ENCODE results near the gene PRLH.

The PRLH gene

GRCh38 chr2:237590272-237591140, 24.1 kb downstream of the PRLH start, which contains the start of gene RAB17:
TSS of gene RAB17 (minus strand) at chr2:237590734. CDS start at chr2:237586154, 4,580 bp downstream.
- Mint-ChIP-seq H3K4me1 (peaks cover 81% of the 10 kb centered on the region), H3K27me3 (ENCODE audit: low read depth, poor library complexity) (peaks cover 39% of the 10 kb centered on the region), H3K27ac (no peak within 1 kb of the TSS), H3K9me3 (peaks cover 7% of the 10 kb centered on the region), H3K36me3 (ENCODE audit: low read depth) (peaks cover 6% of the 10 kb centered on the region), H3K4me3 (peak within 1 kb of the TSS; percentile 19)
- no peak for TF ChIP-seq CTCF (IDR thresholded peaks at IDR 0.05)
- no peak for DNase-seq

- peaks cover 6% of the 10 kb centered on the region for H3K36me3 Mint-ChIP-seq (ENCODE audit: low read depth)
- no peak for TF ChIP-seq CTCF (IDR thresholded peaks at IDR 0.05)
- no peak overlapping the region for H3K27ac Mint-ChIP-seq
- peaks cover 7% of the 10 kb centered on the region for H3K9me3 Mint-ChIP-seq
- H3K27me3 Mint-ChIP-seq (ENCODE audit: low read depth, poor library complexity) = peaks cover 39% of the 10 kb centered on the region
- no peak overlapping the region for H3K4me3 Mint-ChIP-seq
- DNase-seq = no peak
- peaks cover 73% of the 10 kb centered on the region for H3K4me1 Mint-ChIP-seq
These were observed 24.9 kb downstream of the PRLH start for GRCh38 chr2:237591141-237591881.

- no peak overlapping the region for H3K27ac Mint-ChIP-seq
These were observed 26.1 kb downstream of the PRLH start for GRCh38 chr2:237592425-237592980.

GRCh38 chr2:237593036-237593435, 26.7 kb downstream of the PRLH start:
- peaks cover 73% of the 10 kb centered on the region for H3K4me1 Mint-ChIP-seq

More at GRCh38 chr2:237592425-237592980, 26.1 kb downstream of the PRLH start:
- no peak for DNase-seq
- no peak for TF ChIP-seq CTCF (IDR thresholded peaks at IDR 0.05)
- Mint-ChIP-seq H3K4me1 (peaks cover 67% of the 10 kb centered on the region), H3K9me3 (peaks cover 2% of the 10 kb centered on the region), H3K4me3 (no peak overlapping the region), H3K27me3 (ENCODE audit: low read depth, poor library complexity) (peaks cover 36% of the 10 kb centered on the region), H3K36me3 (ENCODE audit: low read depth) (peaks cover 2% of the 10 kb centered on the region)

More at GRCh38 chr2:237593036-237593435, 26.7 kb downstream of the PRLH start:
- Mint-ChIP-seq H3K36me3 (ENCODE audit: low read depth) (no peaks in the 10 kb centered on the region), H3K4me3 (no peak overlapping the region), H3K27ac (peak overlapping the region; percentile 90), H3K27me3 (ENCODE audit: low read depth, poor library complexity) (peaks cover 36% of the 10 kb centered on the region), H3K9me3 (no peaks in the 10 kb centered on the region)
- DNase-seq = no peak
- TF ChIP-seq CTCF (IDR thresholded peaks at IDR 0.05) = no peak

Data from nephron progenitor cell (in vitro differentiated cells).